HG02759 (cell line): ENCODE data around the gene OR2T35.

Source experiments
- ATAC-seq: cut with Tn5 transposase; IDR thresholded peaks from one replicate; pipeline ENCODE4 v1.9.1; 2021; ENCODE audit warnings: mild to moderate bottlenecking, moderate library complexity; ENCODE audit not compliant: unreplicated experiment

The OR2T35 gene

GRCh38 chr1:248627971-248628844 is 16.9 kb downstream of the OR2T35 start:
- peak; percentile 96 for ATAC-seq

- ATAC-seq: no peak
Observed at GRCh38 chr1:248625971-248626370, 19.1 kb downstream of the OR2T35 start.

GRCh38 chr1:248625166-248625565 is 19.9 kb downstream of the OR2T35 start:
- no peak for ATAC-seq

- peak; percentile 91 for ATAC-seq
Observed at GRCh38 chr1:248622570-248623001, 22.5 kb downstream of the OR2T35 start.

GRCh38 chr1:248621770-248622169 is 23.3 kb downstream of the OR2T35 start:
- no peak for ATAC-seq

- ATAC-seq: peak; percentile 41
Observed at GRCh38 chr1:248618878-248619277, 26.2 kb downstream of the OR2T35 start.

GRCh38 chr1:248618119-248618518 is 27.0 kb downstream of the OR2T35 start:
- ATAC-seq: no peak

GRCh38 chr1:248613742-248614141 is 31.3 kb downstream of the OR2T35 start:
- ATAC-seq: no peak

GRCh38 chr1:248611883-248612414 is 33.1 kb downstream of the OR2T35 start:
- no peak for ATAC-seq

- ATAC-seq: no peak
Observed at GRCh38 chr1:248610301-248610700, 34.8 kb downstream of the OR2T35 start.

GRCh38 chr1:248599396-248599795 is 45.7 kb downstream of the OR2T35 start:
- no peak for ATAC-seq

- no peak for ATAC-seq
Observed at GRCh38 chr1:248597589-248597988, 47.5 kb downstream of the OR2T35 start, which contains the start of gene OR2T10. OR2T10 (minus strand) TSS chr1:248597700; CDS start chr1:248593768, 3,932 bp downstream.

GRCh38 chr1:248596615-248597014 is 48.5 kb downstream of the OR2T35 start:
- no peak for ATAC-seq

- ATAC-seq: no peak
Observed at GRCh38 chr1:248593226-248593625, 51.9 kb downstream of the OR2T35 start.

GRCh38 chr1:248592655-248593054 is 52.4 kb downstream of the OR2T35 start:
- no peak for ATAC-seq

GRCh38 chr1:248590055-248590454 is 55.0 kb downstream of the OR2T35 start:
- ATAC-seq: no peak

GRCh38 chr1:248589334-248589733 is 55.7 kb downstream of the OR2T35 start:
- ATAC-seq: no peak
